Endothelial cell of umbilical vein (primary cell): ENCODE measurements around the gene CD151. TPM values are rescaled to one million over a fixed set of nuclear protein-coding genes. Genes with fewer than 3 reads are reported as not detected.

Source experiments
- BruUV-seq: library from RNA; stranded (reverse); fragments of 400-500 nt; replicated peaks from 2 replicates; lab custom pipeline; 2021; lab: Mats Ljungman, UMichigan
- CTCF ChIA-PET: fragments of 300-600, 350-600 bp; sonication (Branson Sonifier 250); formaldehyde crosslinking; loops from one replicate; lab custom pipeline; 2021; ENCODE audit warnings: antibody characterized with exemption, inconsistent platforms; lab: Charles Lee
- POLR2A ChIA-PET: fragments of 300-600, 350-600 bp; sonication (Branson Sonifier 250); formaldehyde crosslinking; loops from one replicate; lab custom pipeline; 2021; ENCODE audit warnings: antibody characterized with exemption, inconsistent platforms; lab: Charles Lee
- DNase-seq: peaks from one replicate; pipeline ENCODE4 v3.0.0-alpha.2; 2011; ENCODE audit warnings: low read depth, low spot score
- FAIRE-seq: peaks from 2 replicates; lab custom pipeline; 2011; peaks lifted over from hg19 to GRCh38; lab: Jason Lieb, UNC
- H2AFZ ChIP-seq: 2 replicates; pipeline ENCODE4 v1.6.0; 2012; ENCODE audit warnings: low read depth, low read length, control low read depth, inconsistent platforms
- H3K27ac ChIP-seq: 2 replicates; pipeline ENCODE4 v1.5.1; 2011; ENCODE audit warnings: low read depth, mild to moderate bottlenecking, control low read depth, low read length, moderate library complexity; ENCODE audit not compliant: insufficient read depth
- H3K27me3 ChIP-seq, 2 experiments: 2 replicates each; pipeline versions ENCODE4 v1.6.0 to v1.6.1; 2011; ENCODE audit warnings: low read length in 2 of 2, mixed read lengths in 1 of 2; ENCODE audit not compliant: control insufficient read depth in 2 of 2, insufficient read depth in 2 of 2
- H3K36me3 ChIP-seq, 2 experiments: 2 replicates in 1 of 2; 3 replicates in 1 of 2; pipeline ENCODE4 v1.5.1; 2011; ENCODE audit warnings: low read length in 2 of 2, mild to moderate bottlenecking in 1 of 2, moderate library complexity in 1 of 2; ENCODE audit not compliant: control insufficient read depth in 2 of 2, insufficient read depth in 2 of 2; ENCODE audit errors: extremely low read depth in 1 of 2
- H3K4me1 ChIP-seq: 3 replicates; pipeline ENCODE4 v1.5.1; 2011; ENCODE audit warnings: mild to moderate bottlenecking, low read length; ENCODE audit not compliant: control insufficient read depth, insufficient read depth; ENCODE audit errors: extremely low read depth
- H3K4me2 ChIP-seq: 2 replicates; pipeline ENCODE4 v1.6.1; 2011; ENCODE audit warnings: low read length, control low read depth, mixed read lengths; ENCODE audit not compliant: insufficient read depth
- H3K4me3 ChIP-seq, 3 experiments: fragments of 200-600 bp in 1 of 3; sonication (generic), shearing (Covaris generic) in 1 of 3; replicated peaks in 1 of 3; 2 replicates each; pipeline ENCODE4 v1.5.1; 2011 to 2016; ENCODE audit warnings: control low read depth in 3 of 3, low read length in 3 of 3, mild to moderate bottlenecking in 2 of 3, inconsistent platforms in 1 of 3, low read depth in 1 of 3, moderate library complexity in 1 of 3; ENCODE audit not compliant: insufficient read depth in 1 of 3
- H3K79me2 ChIP-seq: 2 replicates; pipeline ENCODE4 v1.6.0; 2012; ENCODE audit warnings: low read length, inconsistent platforms; ENCODE audit not compliant: control insufficient read depth, insufficient read depth
- H3K9ac ChIP-seq: replicated peaks from 2 replicates; pipeline ENCODE3; 2011; ENCODE audit warnings: low read length, control low read depth; ENCODE audit not compliant: insufficient read depth; ENCODE audit errors: extremely low read depth
- H3K9me1 ChIP-seq: replicated peaks from 3 replicates; pipeline ENCODE4 v1.6.0; 2011; ENCODE audit warnings: mild to moderate bottlenecking, low read length; ENCODE audit not compliant: control insufficient read depth, insufficient read depth; ENCODE audit errors: extremely low read depth
- H3K9me3 ChIP-seq: replicated peaks from 2 replicates; pipeline ENCODE4 v1.5.1; 2012; ENCODE audit warnings: low read length, inconsistent platforms; ENCODE audit not compliant: control insufficient read depth, insufficient read depth
- H4K20me1 ChIP-seq: replicated peaks from 2 replicates; pipeline ENCODE3; 2011; ENCODE audit warnings: mild to moderate bottlenecking, low read length; ENCODE audit not compliant: control insufficient read depth, insufficient read depth; ENCODE audit errors: extremely low read depth
- FOS ChIP-seq: IDR thresholded peaks from 2 replicates; pipeline ENCODE4 v1.6.1; 2011; ENCODE audit warnings: mild to moderate bottlenecking, low read length, moderate library complexity, borderline replicate concordance; ENCODE audit not compliant: insufficient read depth
- JUN ChIP-seq: IDR thresholded peaks from 2 replicates; pipeline ENCODE4 v1.6.1; 2011; ENCODE audit warnings: borderline replicate concordance, low read depth; ENCODE audit not compliant: insufficient read length, insufficient read depth
- POLR2A ChIP-seq: IDR thresholded peaks from 2 replicates; pipeline ENCODE4 v1.6.1; 2012; ENCODE audit warnings: low read depth, mild to moderate bottlenecking, control low read depth, low read length
- dilution Hi-C: fragments of 300-500 bp; cut with MboI; formaldehyde crosslinking; loops from one replicate; pipeline ENCODE4 v1.15.0; 2019; ENCODE audit warnings: low sequenced_read_pairs; ENCODE audit not compliant: extremely low pct_ligation_motif_present
- intact Hi-C: fragments of 100-400 bp; cut with micrococcal nuclease; formaldehyde crosslinking; loops from one replicate; pipeline ENCODE4 v1.10.0; 2022
- polyA plus RNA-seq, 4 experiments: library from polyadenylated mRNA; depleted of rRNA in 3 of 4; stranded (reverse) in 3 of 4; unstranded in 1 of 4; fragments of >200 nt; gene quantifications; 2 replicates each; pipeline versions ENCODE4 v1.2.1 to v1.2.3, GENCODE V29; 2011 to 2012; ENCODE audit warnings: missing spikeins in 1 of 4
- total RNA-seq: library from RNA; stranded (reverse); gene quantifications from 2 replicates; pipeline ENCODE4 v1.2.3, GENCODE V29; 2021
- TF ChIP-seq, protein P1 (sequence below), 2 donors: IDR thresholded peaks; 1 replicate in 1 of 2; 2 replicates in 1 of 2; pipeline ENCODE4 v1.5.1; 2011; ENCODE audit warnings: low read length in 2 of 2, mild to moderate bottlenecking in 2 of 2, moderate library complexity in 2 of 2, control low read depth in 1 of 2, inconsistent platforms in 1 of 2, low read depth in 1 of 2; ENCODE audit not compliant: insufficient read depth in 1 of 2; ENCODE audit errors: extremely low read depth in 1 of 2
- TF ChIP-seq, protein P2 (sequence below): IDR thresholded peaks from 2 replicates; pipeline ENCODE4 v1.6.1; 2011; ENCODE audit not compliant: insufficient read depth, insufficient read length

The CD151 gene
- total and polyA plus RNA-seq, 2 donors (not counting 3 experiments of a cell fraction or from before 2014, with no cell fraction given) = 515 to 1,090 TPM

DNA sequence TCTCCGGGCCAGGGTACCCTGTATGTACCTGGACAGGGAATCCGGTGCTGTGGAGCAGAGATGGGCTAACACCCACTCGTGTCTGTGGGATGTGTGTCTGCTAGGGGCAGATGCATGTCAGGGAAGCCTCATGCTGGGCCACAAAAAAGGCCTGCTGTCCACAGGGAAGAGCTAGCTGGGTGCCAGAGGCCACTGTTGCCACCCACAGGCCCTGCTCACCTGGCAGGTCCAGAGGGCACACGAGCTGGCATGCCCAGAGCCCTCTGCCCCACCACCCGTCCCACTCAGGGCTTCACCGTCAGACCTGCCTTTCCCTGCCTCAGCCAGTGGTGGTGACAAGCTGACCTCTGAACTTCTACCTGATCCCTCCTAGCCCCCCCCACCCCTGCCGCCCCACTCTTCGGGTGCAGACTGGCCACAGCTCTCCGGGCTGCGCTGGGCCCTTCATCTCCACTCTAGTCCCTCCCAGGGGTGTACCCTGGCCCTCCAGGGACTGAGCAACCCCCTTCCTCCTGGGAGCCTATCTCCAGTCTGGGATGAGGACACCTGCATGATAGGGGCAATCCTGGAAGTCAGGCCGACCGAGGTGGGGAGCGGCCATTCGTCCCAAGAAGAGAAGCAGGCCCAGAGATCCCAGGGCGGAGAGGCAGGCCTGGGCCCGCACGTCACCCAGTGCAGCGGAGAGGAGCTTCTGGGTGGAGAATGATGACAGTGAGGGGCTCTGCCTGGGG is 36.0 kb upstream of the CD151 start:
- no peaks in the 10 kb centered on the region for H3K27me3 ChIP-seq
- no peaks in the 10 kb centered on the region for H3K9me1 ChIP-seq
- ChIA-PET POLR2A (interaction anchor here (0.7 to 1.0 kb wide), 2 partner anchors 13 to 37 kb away, joined by 3 read pairs; partner anchors contain the start of gene RPLP2), CTCF (interaction anchor here (1.1 to 2.1 kb wide), 3 partner anchors 11 to 48 kb away, joined by 4 to 9 read pairs (median 9); no protein-coding TSS in a partner anchor)
- TF ChIP-seq, protein P1, sequence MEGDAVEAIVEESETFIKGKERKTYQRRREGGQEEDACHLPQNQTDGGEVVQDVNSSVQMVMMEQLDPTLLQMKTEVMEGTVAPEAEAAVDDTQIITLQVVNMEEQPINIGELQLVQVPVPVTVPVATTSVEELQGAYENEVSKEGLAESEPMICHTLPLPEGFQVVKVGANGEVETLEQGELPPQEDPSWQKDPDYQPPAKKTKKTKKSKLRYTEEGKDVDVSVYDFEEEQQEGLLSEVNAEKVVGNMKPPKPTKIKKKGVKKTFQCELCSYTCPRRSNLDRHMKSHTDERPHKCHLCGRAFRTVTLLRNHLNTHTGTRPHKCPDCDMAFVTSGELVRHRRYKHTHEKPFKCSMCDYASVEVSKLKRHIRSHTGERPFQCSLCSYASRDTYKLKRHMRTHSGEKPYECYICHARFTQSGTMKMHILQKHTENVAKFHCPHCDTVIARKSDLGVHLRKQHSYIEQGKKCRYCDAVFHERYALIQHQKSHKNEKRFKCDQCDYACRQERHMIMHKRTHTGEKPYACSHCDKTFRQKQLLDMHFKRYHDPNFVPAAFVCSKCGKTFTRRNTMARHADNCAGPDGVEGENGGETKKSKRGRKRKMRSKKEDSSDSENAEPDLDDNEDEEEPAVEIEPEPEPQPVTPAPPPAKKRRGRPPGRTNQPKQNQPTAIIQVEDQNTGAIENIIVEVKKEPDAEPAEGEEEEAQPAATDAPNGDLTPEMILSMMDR (IDR thresholded peaks at IDR 0.05; ENCODE audit: extremely low read depth in 1 of 2, insufficient read depth in 1 of 2, low read depth in 1 of 2, low read length in 2 of 2) = no peak
- TF ChIP-seq, protein P2, sequence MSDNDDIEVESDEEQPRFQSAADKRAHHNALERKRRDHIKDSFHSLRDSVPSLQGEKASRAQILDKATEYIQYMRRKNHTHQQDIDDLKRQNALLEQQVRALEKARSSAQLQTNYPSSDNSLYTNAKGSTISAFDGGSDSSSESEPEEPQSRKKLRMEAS = no peak
- no peak for TF ChIP-seq POLR2A
- TF ChIP-seq JUN = no peak
- no peak for TF ChIP-seq FOS
- BruUV-seq = no TSS peak
- intact Hi-C loops (loop anchor here (1.0 to 2.0 kb wide), 2 partner anchors 13 to 14 kb away; partner anchors contain the start of gene RPLP2), dilution Hi-C loops (no loop called here)
- FAIRE-seq = no peak
- peak overlapping the region; percentile 57 to 66 (median 64) for H3K4me3 ChIP-seq
- no peaks in the 10 kb centered on the region for H4K20me1 ChIP-seq
- peaks cover 0 to 10% of the 10 kb centered on the region in 2 experiments for H3K36me3 ChIP-seq
- H3K4me1 ChIP-seq = peaks cover 14% of the 10 kb centered on the region
- H3K79me2 ChIP-seq = peaks cover 11% of the 10 kb centered on the region
- DNase-seq = no peak
- H2AFZ ChIP-seq = no peak overlapping the region
- H3K9me3 ChIP-seq = no peaks in the 10 kb centered on the region
- peak overlapping the region; percentile 39 for H3K27ac ChIP-seq
- H3K9ac ChIP-seq = peak overlapping the region; percentile 45
- H3K4me2 ChIP-seq = peak overlapping the region; percentile 62
